Activated T-cell treated with anti-CD3 and anti-CD28 coated beads for 24 hours (primary cell): ENCODE measurements around the gene PROSER3.
"Not testable (repeated sequence)": the region's sequence is repeated elsewhere in the genome, so short reads cannot be mapped to it uniquely, and the experiment has no call there.

Experiments used
- DNase-seq: peaks from one replicate; pipeline ENCODE4 v3.0.0-alpha.2; 2020; ENCODE audit warnings: low read depth

The PROSER3 gene

GRCh38 chr19:35793381-35794165 is 35.6 kb downstream of the PROSER3 start:
- no peak for DNase-seq

GRCh38 chr19:35795564-35795963 is 37.6 kb downstream of the PROSER3 start:
- not testable (repeated sequence) for DNase-seq

- no peak for DNase-seq
Measured at GRCh38 chr19:35796645-35797542, 38.9 kb downstream of the PROSER3 start.

- no peak for DNase-seq
Measured at GRCh38 chr19:35797663-35798062, 39.7 kb downstream of the PROSER3 start.

- no peak for DNase-seq
Measured at GRCh38 chr19:35801828-35802227, 43.9 kb downstream of the PROSER3 start.

GRCh38 chr19:35805526-35806102 is 47.6 kb downstream of the PROSER3 start:
- DNase-seq, result no peak

GRCh38 chr19:35806597-35806996 is 48.6 kb downstream of the PROSER3 start:
- DNase-seq, result no peak

GRCh38 chr19:35807633-35808032 is 49.7 kb downstream of the PROSER3 start:
- no peak for DNase-seq

GRCh38 chr19:35811317-35812219 is 53.6 kb downstream of the PROSER3 start:
- no peak for DNase-seq

GRCh38 chr19:35812220-35813042 is 54.5 kb downstream of the PROSER3 start, which contains the start of gene PRODH2:
Gene PRODH2 (minus strand): TSS chr19:35812845. CDS start chr19:35812805, 40 bp downstream.
- no peak for DNase-seq

GRCh38 chr19:35813043-35813890 is 55.3 kb downstream of the PROSER3 start:
- no peak for DNase-seq

- no peak for DNase-seq
Measured at GRCh38 chr19:35816262-35816661, 58.3 kb downstream of the PROSER3 start.

GRCh38 chr19:35816846-35817245 is 58.9 kb downstream of the PROSER3 start:
- DNase-seq, result no peak

- no peak for DNase-seq
Measured at GRCh38 chr19:35818445-35818844, 60.5 kb downstream of the PROSER3 start.
